ENCODE measurements around the gene BTBD18.

BTBD18 gene

DNA sequence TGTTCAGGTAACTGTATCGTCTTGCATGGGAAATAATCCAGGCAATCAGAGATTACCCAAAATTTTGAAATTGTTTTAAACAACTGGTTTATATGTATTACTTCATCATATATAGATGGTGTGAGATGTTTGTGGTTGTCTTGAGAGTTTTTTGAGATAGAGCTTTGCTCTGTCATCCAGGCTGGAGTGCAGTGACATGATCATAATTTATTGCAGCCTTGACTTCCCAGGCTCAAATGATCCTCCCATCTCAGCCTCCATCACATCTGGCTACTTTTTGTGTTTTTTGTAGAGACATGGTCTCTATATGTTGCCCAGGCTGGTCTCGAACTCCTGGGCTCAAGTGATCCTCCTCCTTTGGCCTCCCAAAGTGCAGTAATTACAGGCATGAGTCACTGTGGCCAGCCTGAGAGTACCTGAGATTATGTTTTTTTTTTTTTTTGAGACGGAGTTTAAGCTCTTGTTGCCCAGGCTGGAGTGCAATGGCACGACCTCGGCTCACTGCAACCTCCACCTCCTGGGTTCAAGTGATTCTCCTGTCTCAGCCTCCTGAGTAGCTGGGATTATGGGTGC, 21.5 kb upstream of the BTBD18 start:
- no peak for DNase-seq

DNA sequence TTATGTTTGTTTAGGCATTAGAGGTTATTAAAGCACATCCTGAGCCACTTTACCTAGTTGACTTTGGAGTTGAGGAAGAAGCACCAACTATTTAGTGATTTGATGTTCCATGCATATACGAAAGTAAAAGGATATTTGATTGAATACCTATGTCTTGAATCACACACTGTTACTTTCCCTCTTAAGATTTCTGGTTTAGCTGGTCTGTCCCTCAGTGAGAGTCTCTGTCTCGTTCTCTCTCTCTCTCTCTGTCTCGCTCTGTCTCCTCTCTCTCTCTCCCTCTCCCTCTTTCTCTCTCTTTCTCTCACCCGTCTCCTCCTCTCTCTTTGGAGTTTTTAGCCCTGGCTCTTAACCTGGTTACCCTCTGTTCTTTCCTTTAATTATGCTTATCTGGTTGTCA, 20.9 kb upstream of the BTBD18 start:
- no peak for DNase-seq

DNA sequence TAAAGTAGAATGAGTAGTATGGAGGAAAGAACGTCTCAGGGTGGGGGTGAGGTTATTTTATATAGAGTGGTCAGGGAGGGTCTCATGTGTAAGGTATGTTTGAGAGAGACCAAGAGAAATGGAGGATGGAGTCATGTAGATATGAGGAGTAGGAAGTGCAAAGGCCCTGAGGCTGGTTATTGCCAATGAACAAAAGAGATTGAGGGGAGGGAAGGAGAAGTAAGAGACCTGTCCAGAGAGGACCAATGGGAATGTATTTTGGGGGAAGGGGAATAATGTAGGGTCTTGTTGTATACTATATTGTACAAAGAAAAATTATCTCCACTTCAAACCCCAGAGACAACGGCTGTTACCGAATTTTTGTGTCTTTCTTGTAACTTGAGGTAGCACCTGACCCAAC, 19.7 kb upstream of the BTBD18 start:
- no peak for DNase-seq

DNA sequence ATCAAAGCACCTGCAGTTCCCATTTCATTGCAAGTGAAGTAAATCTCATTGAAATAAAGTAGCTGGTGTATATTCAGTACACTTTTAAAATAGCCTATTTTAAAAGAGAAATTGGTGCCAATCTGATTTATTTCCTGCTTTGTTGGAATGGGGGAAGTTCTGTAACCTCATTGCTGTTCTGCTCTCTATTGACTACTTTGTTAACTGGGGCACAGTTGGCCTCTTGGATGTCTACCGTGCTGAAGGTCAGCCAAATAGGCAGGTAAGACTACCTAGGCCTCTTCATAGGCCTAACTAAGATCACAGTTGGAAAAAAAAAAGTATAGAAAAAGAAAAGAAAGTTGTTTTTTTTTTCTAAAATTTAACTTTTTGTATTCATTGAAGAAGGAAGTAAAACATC, 19.2 kb upstream of the BTBD18 start:
- no peak for DNase-seq

DNA sequence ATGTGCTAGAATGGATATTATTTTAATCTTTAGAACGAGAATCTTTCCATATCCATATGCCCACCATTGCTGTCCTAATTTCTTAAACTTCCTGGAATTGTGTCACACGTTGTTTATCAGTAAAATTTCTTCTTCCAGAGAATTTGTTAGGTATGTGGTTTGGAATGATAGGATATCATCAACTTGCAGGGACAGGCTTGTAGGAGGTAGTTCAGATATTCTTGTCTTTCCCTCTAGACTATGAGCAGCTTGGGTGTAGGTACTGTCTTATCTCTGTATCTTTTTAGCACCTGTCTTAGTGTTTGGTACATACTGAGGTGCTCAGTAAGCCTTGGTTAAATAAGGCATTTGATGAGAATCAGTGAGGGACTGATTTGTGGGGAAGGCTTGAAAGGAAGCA, 13.4 kb upstream of the BTBD18 start:
- no peak for DNase-seq

DNA sequence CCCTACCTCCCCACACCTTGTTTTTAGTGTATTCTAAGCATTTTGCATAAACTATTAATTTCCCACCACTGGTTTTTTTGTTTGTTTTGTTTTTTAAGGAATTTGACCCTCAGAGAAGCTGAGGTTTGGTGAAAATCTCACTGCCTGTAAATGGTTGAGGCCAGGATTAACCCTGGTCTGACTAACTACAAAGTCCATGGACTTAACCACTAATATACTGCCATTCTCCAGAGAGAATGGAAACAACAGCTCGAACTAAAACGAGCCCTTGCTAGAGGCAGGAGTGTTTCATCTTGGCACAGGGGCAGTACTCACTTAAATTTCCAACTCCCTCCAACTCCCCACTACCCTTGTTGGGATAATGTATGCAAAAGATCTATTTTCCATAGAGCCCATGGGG, 12.9 kb upstream of the BTBD18 start:
- DNase-seq: no peak

DNA sequence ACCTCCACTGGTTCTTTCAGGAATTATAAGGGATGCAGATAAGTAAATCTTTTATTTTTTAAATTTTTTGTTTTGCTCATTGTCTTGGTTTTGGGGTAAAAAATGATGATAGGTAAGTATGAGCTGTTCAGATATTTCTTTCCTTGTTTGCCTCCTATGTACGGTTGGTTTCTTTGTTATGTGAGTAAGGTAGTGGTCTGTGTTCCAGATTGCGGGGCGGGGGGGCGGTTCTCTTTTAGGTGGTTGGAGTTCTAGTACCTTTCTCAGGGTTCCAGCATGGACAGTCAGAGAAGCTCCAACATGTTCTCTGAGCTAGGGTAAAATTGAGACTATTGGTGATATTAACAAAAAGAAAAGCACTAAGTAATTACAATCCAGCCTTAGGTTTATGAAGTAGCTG, 12.4 kb upstream of the BTBD18 start:
- no peak for DNase-seq

DNA sequence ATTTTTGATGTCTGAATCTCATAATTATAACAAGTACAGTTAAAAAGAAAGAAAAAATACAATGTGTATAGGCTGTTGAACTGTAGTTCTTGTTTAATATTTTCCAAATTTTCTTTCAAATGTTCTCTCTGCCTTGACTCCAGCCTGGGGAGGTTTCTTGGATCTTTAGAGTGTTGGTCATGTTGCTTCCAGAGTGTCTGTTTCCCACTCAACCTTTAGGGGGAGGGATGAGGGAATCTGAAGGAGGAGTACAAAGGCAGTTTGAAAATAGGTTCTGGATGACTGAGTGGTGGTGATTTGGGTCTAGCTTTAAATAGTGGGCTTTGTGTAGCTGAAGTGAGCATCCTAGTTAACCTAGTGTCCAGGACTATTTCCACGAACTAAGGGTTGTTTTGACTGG, 11.9 kb upstream of the BTBD18 start:
- DNase-seq: peak in 2 of 14 donors; percentile 10 to 29

DNA sequence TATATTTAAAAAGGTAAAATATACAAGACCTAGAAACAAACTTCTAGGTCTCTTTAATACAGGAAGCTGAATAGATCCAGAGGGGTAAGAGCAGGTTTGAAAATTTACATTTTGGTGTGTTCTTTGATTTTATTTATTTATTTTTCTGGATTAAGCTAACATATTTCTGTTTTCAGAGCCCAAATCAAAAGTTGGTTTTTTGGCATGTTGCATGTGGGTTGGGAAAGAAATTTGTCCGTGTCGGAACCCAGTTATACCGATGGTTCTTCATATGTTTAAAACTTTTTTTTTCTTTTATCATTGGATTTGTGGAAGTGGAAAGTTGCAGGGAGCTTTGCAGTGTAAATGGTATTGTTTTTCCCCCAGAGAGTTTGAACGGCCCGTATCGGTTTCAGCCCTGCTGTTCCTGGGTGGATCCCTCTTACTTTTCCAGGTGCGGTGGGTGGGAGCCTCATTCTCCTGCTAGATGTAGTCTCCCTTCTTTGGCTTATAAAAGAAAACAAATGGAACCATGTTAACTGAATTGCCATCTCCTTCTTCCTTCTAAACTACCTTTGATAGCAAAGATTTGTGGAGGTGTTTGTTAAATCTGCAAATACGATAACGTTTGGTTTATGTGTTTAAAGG, 10.7 kb upstream of the BTBD18 start:
- DNase-seq: peak in 1 of 14 donors; percentile 26

DNA sequence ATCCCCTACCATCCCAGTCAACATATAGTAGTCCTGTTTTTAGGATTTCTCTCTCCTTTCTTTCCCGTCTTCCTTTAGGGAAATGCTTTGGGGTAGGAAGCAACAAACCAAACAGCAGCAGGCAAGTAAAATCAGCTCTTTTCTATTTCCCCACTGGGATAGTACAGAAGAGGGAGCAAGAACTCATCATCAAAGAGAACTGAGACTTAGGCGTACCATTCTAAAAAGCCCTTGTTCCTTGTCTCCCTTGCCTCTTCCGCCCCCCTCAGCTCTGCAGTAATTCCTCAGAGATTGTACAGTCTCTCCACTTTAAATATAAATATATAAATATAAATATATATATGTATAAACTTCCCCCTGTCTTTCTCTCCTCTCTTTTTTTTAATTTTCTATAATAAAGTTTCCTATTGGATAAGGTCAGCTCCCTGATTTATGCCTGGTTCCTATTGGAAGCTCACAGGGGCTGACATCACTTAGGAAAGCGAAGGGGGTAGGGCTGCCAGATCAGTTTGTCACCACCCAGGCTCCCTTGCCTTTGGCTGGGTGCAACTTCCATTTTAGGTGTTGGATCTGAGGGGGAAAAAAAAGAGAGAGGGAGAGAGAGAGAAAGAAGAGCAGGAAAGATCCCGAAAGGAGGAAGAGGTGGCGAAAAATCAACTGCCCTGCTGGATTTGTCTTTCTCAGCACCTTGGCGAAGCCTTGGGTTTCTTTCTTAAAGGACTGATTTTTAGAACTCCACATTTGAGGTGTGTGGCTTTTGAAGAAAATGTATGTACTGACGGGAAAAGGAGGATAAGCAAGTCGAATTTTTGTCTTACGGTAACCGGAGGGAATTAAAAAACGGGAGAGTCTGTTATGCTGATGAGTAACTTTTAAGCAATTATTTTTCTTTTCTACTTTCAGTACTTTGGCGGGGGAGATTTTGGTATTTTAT, 9.9 kb upstream of the BTBD18 start, which contains the start of gene CTNND1:
Gene CTNND1, plus strand, starts transcription at position 502 of the 934 bp plus-strand sequence. CDS start 29,677 bp downstream, outside the sequence.
- peak; percentile 7 to 94 (median 72) for DNase-seq

DNA sequence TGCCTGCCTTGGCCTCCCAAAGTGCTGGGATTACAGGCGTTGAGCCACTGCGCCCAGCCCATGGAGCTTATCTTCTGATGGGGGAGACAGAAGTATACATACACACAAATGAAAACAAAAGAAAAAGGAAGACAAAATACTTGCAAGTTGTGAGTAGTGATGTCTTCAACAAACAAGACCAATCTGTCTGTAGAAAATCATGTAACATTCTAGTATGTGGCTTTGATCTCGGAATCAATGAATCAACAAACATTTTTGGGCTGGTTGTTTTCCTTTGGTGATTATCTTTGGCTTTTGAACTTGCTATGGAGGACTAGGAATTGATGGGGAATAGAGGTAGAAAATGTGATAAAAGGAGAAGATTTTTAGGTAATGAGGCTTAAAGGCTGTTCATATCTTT, 6.6 kb upstream of the BTBD18 start:
- no peak for DNase-seq

DNA sequence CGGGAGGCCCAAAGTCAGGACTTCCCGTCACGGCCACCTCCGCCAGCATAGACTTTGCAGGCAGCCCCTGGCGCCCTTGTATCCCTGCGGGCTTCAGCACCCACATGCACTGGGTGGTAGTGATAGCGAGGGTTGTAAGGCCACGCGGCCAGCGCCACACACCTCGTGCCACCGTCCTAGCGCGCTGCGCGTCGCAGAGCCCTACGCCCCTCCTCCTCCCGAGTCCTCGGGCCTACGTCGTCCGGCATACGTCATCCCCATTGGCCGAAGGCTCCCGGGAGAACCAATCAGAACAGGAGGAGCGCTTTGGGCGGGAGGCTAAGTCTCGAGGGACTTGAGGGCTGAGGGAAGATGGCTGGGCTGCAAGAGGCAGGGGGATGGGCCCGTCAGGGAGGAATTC, 1.3 kb upstream of the BTBD18 start:
- DNase-seq: no peak

DNA sequence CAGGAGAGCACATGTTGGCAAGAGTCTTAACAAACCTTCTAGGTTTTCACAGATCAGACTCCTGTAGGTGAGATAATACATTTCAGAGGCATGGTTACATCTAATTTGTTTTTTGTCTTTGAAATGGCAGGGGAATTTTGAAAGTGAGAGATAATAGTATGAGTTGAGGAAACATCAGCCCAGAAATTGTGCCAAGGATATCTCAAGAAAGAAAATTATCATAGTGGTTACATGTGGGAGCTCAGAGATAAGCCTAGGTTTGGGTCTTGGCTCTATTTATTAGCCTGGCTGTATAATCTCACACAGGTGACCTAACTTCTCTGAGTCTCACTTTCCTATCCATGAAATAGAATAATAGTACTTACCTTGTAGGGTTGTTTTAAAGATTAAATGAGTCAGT, 443 bp downstream of the BTBD18 start:
- DNase-seq: no peak

DNA sequence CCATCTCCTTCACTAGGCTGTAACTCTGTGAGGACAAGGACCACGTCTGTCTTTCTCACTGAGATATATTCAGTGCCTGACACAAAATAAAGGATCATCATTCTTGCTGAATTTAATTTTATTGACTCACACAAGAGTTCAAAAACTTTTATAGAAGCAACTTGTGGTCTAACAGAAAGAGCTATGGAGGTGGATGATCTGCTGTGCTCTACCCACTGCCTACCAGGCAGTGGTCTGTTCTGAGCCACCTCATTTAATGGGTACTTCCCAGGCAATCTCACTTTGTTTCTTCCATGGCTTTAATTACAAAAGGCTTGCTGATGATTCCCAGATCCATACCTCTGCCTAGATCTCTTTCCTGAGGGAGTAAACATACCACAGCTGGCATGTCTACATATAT, 4.7 kb downstream of the BTBD18 start:
- DNase-seq: no peak

DNA sequence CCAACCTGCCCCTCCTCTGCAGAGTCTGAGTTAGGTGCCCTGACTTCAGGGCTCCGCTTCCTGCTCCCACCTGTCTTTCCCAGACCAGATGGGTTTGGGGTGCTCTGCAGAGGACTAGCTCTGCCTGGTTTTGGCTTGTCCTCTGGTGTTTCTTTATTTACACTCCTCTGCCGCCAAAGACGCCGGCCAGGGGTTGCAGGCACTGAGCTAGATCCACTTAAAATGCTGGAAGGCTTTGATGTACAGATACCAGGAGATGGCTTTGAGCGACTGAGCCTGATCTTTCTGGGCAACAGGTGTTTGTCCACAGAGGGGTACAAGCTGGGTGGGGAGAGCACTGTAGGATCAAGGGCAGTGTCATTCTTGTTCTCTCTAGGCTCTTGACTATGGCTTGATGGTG, 6.4 kb downstream of the BTBD18 start:
- no peak for DNase-seq

DNA sequence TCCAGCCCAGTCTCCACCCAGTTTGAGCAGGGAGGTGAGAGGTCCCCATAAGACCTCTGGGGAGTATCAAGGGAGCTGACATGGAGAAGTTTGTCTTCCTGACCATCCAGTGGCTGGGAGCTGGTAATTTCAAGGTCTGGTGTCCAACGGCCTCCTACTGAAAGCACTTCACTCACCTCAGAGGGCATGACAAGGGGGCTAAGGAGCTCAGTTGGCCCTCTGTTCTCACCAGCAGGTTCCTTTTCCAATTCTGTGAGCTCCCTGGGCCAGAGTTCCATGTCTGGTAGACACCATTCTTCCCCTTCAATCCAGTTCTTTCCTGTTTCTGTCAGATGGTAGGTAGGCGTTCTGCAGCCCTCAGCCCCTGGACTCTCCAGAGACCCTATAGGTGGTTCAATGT, 7.3 kb downstream of the BTBD18 start:
- DNase-seq: no peak

DNA sequence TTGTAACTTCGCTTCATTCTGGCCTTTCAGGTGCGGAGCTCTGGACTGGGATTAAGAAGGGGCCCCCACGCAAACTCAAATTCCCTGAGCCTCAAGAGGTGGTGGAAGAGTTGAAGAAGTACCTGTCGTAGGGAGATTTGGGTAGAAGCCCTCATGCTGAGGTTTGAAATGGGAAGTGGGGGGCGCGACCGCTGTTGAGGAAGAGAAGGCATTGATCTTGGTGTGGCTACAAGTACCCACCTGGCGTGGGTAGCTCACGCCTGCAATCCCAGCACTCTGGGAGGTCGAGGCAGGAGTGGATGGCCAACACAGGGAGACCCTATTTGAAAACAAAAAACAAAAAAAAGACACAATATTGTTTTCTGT, 9.5 kb downstream of the BTBD18 start:
- peak in 2 of 14 donors; percentile 22 to 41 for DNase-seq

DNA sequence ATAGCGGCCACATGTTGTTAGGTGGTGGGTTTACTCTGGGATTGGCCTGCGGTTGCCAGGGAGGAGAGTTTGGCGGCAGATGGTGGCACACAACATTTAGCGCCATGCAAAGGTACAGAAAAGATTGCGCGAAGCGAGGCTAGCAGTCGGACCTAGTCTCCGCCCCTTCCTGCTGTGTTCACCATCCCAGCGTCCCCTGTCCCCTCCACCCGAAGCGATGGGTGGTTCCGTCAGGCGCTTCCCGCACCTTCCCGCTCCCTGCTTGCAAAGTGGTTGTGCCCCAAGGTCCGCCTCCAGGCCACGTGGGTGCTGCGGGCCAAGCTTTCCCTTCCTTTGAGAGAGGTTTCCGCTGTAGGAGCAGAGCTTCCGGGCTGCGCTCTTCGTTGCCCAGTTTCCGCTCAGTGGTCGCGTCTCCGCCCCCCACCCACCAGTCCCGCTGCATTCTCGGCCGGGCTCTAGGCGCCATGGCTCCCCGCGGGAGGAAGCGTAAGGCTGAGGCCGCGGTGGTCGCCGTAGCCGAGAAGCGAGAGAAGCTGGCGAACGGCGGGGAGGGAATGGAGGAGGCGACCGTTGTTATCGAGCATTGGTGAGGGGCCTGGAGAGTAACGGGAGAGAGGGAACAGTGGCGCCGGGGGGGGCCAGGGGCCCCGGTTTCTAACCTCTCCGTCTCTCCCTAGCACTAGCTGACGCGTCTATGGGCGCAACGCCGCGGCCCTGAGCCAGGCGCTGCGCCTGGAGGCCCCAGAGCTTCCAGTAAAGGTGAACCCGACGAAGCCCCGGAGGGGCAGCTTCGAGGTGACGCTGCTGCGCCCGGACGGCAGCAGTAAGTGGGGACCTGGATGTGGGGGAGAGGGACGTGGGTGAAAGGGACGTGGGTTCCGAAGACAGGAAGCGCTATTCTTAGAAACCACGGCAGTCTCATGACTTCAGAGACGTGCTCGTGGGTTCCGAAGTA, 10.2 kb downstream of the BTBD18 start, which contains the start of gene SELENOH:
Gene SELENOH, plus strand, starts transcription at position 360 of the 955 bp plus-strand sequence. Its CDS starts 105 bp downstream, at position 465.
- peak; percentile 58 to 96 (median 87) for DNase-seq

DNA sequence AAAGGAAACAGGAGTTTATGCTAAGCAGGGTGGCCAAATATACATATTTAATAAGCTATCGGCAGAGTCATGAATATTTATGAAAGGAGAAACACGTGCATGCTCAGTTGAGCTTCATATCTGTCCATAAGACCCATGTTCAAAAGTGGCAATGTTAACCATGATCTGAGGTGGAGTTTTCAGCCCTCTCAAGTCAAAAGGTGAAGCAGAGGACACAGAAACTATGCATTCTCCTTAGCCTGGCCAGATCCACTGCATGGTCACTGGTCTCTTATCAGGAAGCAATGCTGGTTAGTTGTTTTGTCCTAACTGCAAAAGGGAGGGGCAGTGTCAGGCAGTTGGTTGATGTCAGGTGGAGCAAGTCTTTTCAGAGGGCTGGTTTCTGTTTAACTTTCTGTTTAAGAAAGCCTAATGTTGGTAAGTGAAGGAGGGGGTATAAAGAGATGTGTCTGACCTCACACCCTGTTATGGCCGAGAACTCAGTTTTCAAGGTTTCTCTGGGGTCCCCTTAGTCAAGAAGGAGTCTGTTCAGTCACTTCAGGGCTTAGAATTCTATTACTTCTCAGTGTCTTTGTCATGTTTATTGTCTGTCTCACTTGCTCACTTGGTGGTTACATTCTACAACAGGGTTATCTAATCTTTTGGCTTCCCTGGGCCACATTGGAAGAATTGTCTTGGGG, 15.9 kb downstream of the BTBD18 start:
- DNase-seq: no peak

DNA sequence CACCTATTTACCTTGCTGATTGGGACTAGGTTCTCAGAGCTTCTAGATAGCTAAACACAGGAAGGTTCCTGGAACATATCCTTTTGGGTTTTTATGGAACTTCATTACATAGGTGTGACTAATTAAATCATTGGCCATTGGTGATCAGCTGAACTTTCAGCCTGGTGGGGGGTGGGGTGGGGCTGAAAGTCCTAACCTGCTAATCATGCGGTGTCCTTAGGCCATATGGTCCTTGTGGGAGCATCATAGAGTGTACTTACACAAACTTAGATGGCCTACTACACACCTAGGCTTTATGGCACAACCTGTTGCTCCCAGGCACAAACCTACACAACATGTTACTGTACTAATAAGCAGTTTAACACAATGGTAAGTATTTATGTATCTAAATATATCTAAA, 19.0 kb downstream of the BTBD18 start:
- no peak for DNase-seq

DNA sequence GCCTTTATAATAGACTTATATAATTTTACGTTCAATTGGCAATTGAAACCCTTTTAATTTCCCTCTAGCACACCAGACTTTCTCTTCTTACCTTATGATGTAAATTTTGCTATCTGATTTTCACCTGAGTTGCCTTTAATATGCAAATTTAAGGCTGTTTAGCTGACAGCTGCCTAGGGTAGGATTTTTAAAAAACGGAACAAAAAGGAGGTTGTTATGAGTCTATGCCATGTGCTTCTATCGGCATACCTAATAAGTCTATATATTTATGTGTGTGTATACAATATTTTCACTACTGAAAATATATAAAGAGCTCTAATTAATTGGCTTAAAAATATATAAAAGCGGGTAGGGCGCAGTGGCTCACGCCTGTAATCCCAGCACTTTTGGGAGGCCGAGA, 22.1 kb downstream of the BTBD18 start:
- DNase-seq: no peak

DNA sequence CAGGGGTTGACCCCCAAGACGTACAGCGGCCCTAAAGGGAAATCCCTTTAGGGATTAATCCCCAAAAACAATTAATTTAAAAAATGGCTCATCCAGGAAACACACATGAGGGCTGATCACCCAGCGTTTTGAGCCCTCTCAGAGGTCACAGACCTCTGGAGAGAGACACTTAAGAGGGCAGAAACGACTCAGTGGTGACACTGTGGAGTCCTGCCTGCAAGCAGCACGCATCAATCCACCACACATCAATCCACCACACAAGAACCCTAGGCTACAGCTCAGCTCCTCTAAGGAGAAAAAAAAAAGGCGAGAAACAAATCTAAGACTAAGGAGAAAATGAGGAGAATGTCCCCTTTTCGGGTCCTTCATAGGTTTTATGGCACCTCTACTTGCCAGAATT, 22.8 kb downstream of the BTBD18 start:
- no peak for DNase-seq
